ENCODE results near the gene EPB41L2.

The EPB41L2 gene

GRCh38 chr6:130913120-130913519, 149.9 kb downstream of the EPB41L2 start:
- TF ChIP-seq CTCF (conservative IDR thresholded peaks at IDR 0.05): no peak
- no peak overlapping the region for H3K27ac ChIP-seq

- TF ChIP-seq CTCF (conservative IDR thresholded peaks at IDR 0.05): no peak
- no peak overlapping the region for H3K27ac ChIP-seq
Observed at GRCh38 chr6:130912434-130912833, 150.6 kb downstream of the EPB41L2 start.

- no peak overlapping the region for H3K27ac ChIP-seq
- no peak for TF ChIP-seq CTCF (conservative IDR thresholded peaks at IDR 0.05)
Observed at GRCh38 chr6:130908958-130909357, 154.1 kb downstream of the EPB41L2 start.

GRCh38 chr6:130908188-130908587, 154.9 kb downstream of the EPB41L2 start:
- no peak for TF ChIP-seq CTCF (conservative IDR thresholded peaks at IDR 0.05)
- H3K27ac ChIP-seq: no peak overlapping the region

DNA sequence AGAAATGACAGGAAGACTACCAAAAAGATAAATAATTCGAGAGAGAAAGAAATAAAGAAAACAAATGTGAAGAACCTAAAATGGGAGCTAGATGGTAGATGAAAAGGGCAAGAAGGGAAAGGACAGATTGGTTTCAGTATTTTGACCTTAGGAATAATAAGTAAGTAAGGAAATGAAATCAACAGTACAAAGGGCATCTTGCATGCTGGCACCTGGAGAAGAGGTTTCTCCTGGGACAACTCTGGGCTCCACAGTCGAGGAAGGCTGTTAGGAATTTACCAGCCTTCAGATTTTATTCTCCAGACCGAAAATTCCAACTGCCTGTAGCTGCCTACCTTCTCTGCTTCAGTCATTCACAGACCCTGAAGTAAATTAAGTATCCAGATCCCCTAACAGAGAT, 155.4 kb downstream of the EPB41L2 start:
- no peak overlapping the region for H3K27ac ChIP-seq
- TF ChIP-seq CTCF (conservative IDR thresholded peaks at IDR 0.05): no peak

DNA sequence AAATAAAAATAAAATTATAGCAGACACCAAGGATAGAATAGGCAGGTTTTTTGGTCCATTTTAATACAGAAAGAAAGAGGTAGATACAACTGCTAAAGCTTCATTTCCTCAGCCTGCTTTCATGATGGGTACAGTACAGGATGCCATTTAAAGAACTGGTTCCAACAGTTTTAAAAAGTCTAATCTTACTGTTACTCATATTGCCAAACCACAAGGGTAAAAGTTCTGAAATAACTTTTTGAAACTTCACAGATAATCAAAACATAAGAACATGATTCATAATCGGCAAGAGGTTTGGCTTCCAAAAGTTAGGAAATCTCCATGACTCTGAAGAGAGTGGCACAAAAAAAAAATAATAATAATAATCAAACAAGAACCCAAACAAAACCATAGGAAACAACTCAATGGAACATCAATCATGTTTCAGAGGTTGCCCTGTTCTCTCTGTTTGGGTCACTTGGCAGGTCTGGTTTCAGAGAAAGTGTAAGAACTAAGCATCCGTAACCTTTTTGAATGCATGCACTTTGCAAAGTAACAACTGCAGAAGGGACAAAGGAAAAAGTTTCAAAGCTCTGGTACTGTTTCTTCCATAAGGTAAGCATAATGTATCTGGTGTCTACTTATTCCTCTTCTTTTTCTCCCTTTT, 156.2 kb downstream of the EPB41L2 start:
- no peak overlapping the region for H3K27ac ChIP-seq
- no peak for TF ChIP-seq CTCF (conservative IDR thresholded peaks at IDR 0.05)

DNA sequence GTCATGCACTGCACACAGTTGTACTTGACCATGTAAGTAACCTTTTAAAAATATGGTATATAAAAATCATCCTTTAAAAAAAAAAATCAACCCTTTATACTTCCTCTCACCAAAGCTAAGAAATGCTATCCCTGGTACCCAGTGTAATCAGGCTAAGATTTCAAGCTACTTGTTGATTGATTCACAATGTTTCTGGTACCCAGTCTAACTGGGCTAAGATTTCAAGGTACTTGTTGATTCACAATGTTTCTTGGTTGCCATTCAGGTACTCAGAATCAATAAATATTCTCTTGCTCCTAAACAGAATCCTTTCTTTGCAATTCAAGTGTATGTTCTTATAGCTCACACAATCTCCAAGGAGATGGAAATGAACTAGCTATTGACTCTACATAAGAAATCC, 159.4 kb downstream of the EPB41L2 start:
- no peak for TF ChIP-seq CTCF (conservative IDR thresholded peaks at IDR 0.05)
- H3K27ac ChIP-seq: no peak overlapping the region

Measured in VCaP (cell line).